ENCODE measurements around the gene GFPT2. TPM values are rescaled to one million over a fixed set of nuclear protein-coding genes. Genes with fewer than 3 reads are reported as not detected.

GFPT2 gene
- polyA plus RNA-seq, 1 donor from 2014 or later = 0.19 TPM

DNA sequence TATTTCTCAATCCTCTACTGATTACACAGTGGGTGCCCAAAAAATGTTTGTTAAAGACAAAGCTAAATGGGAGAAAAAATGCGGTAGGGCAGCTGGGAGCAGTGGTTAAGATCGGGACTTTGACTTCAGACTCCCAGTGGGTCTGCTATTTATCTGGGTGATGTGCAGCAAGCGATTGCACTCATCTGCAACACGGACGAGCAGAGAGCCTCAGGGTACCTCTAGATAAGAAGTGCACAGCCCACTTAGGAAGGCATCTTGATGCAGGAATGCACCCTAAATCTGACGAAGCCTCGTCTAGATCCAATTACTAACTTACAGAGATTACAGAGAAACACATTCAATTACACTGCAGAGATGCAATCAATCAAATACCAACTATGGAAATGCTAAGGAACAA lies 65.3 kb downstream of the GFPT2 start:
- peaks cover 21 to 28% (median 21%) of the 10 kb centered on the region in 3 donors for H3K4me1 Mint-ChIP-seq
- peak overlapping the region in 1 of 4 donors; percentile 33 for H3K4me3 Mint-ChIP-seq
- H3K27me3 Mint-ChIP-seq = no peaks in the 10 kb centered on the region
- H3K36me3 Mint-ChIP-seq = peaks cover 14% of the 10 kb centered on the region
- H3K27ac Mint-ChIP-seq = no peak overlapping the region
- no peaks in the 10 kb centered on the region for H3K9me3 Mint-ChIP-seq

DNA sequence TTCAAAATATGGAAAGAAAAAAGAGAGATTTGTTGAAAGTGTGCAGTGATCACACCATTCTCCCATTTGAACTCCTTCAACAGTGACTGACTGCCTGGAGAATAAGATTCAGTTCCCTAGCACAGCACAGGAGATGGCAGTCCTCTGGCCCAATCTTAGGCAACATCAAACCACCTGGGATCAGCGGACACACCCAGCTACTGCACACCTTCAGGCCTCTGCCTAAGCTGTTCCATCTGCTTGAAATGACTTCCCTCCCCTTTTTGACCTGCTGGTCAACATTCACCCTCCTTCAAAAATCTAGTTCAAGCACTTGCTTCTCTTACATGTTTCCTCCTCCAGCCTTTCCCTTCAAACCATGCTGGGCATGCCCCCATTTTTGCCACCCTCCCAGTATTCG lies 65.7 kb downstream of the GFPT2 start:
- H3K27ac Mint-ChIP-seq = no peak overlapping the region
- H3K4me1 Mint-ChIP-seq = peaks cover 18 to 25% (median 22%) of the 10 kb centered on the region in 3 donors
- peaks cover 14% of the 10 kb centered on the region for H3K36me3 Mint-ChIP-seq
- H3K4me3 Mint-ChIP-seq = peak overlapping the region in 1 of 4 donors; percentile 50
- H3K9me3 Mint-ChIP-seq = no peaks in the 10 kb centered on the region
- no peaks in the 10 kb centered on the region for H3K27me3 Mint-ChIP-seq

GRCh38 chr5:180284149-180284548 lies 69.0 kb downstream of the GFPT2 start:
- Mint-ChIP-seq H3K9me3 (no peaks in the 10 kb centered on the region), H3K27ac (no peak overlapping the region), H3K27me3 (no peaks in the 10 kb centered on the region), H3K36me3 (peaks cover 32% of the 10 kb centered on the region), H3K4me3 (peak overlapping the region in 1 of 4 donors; percentile 43), H3K4me1 (peaks cover 7 to 22% (median 17%) of the 10 kb centered on the region in 3 donors)

DNA sequence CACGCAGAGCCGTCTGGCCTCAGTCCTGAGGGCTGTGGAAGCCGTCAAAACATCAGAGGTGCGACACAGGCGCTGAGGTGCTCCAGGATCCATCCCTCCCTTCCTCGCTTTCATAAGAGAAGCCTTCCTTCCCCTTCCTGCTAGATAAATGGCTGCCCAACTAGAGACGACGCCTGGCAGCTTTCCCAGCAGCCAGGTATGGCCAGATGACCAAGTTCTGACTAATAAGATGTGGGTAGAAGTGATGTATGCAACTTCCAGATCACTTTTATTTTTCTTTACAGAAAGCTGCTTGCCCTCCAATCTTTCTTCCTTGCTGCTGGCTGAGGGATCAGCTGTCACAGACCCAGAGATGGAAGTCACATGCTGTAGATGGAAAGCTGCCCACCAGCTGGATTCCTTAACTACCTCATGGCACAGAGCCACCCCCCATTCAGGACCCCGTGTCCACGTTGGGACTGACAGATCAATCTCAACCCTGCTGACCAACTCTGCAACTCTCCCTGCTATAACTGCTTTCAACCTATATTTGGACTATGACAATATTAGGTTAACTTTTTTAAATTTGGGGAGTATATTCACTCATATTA lies 70.0 kb downstream of the GFPT2 start:
- H3K27ac Mint-ChIP-seq = no peak overlapping the region
- H3K9me3 Mint-ChIP-seq = peaks cover 0 to under 1% (median under 1%) of the 10 kb centered on the region in 3 donors
- no peaks in the 10 kb centered on the region for H3K27me3 Mint-ChIP-seq
- no peak overlapping the region for H3K4me3 Mint-ChIP-seq
- peaks cover 7 to 19% (median 13%) of the 10 kb centered on the region in 3 donors for H3K4me1 Mint-ChIP-seq
- H3K36me3 Mint-ChIP-seq = peaks cover 33% of the 10 kb centered on the region

GRCh38 chr5:180282281-180282680 lies 70.9 kb downstream of the GFPT2 start:
- Mint-ChIP-seq H3K4me1 (peaks cover 3 to 11% (median 8%) of the 10 kb centered on the region in 3 donors), H3K4me3 (no peak overlapping the region), H3K27me3 (no peaks in the 10 kb centered on the region), H3K9me3 (peaks cover 2 to 4% (median 3%) of the 10 kb centered on the region in 3 donors), H3K27ac (no peak overlapping the region), H3K36me3 (peaks cover 38% of the 10 kb centered on the region)

DNA sequence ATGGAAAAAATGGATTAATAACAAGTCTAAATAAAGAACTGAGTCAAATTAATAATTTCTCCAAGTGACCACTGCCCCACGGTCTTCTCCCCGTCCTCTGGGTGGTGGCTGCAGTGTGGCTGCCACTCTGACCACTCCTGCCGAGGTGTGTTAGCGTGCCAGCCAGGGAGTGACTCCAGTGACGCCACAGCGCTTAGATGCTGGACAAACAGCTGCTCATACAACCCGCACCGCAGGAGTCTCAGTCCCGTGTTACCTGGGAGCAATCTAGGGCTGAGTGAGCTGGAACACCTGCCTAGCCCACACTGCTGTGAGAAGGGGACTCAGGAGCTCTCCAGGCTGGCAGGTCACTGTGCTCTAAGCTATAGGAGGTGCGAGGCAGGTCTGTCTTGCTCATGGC lies 71.4 kb downstream of the GFPT2 start:
- Mint-ChIP-seq H3K36me3 (peaks cover 38% of the 10 kb centered on the region), H3K4me1 (peaks cover 3 to 11% (median 8%) of the 10 kb centered on the region in 3 donors), H3K9me3 (peaks cover 3 to 8% (median 6%) of the 10 kb centered on the region in 3 donors), H3K4me3 (no peak overlapping the region), H3K27me3 (no peaks in the 10 kb centered on the region), H3K27ac (no peak overlapping the region)

GRCh38 chr5:180274695-180275094 lies 78.4 kb downstream of the GFPT2 start:
- peaks cover 32% of the 10 kb centered on the region for H3K36me3 Mint-ChIP-seq
- H3K27ac Mint-ChIP-seq = no peak overlapping the region
- peaks cover 9 to 34% (median 18%) of the 10 kb centered on the region in 3 donors for H3K9me3 Mint-ChIP-seq
- H3K4me1 Mint-ChIP-seq = no peaks in the 10 kb centered on the region
- H3K4me3 Mint-ChIP-seq = peak overlapping the region in 1 of 4 donors; percentile 17
- no peaks in the 10 kb centered on the region for H3K27me3 Mint-ChIP-seq

GRCh38 chr5:180271221-180271620 lies 81.9 kb downstream of the GFPT2 start:
- peaks cover 17 to 33% (median 17%) of the 10 kb centered on the region in 3 donors for H3K9me3 Mint-ChIP-seq
- H3K27me3 Mint-ChIP-seq = no peaks in the 10 kb centered on the region
- no peak overlapping the region for H3K27ac Mint-ChIP-seq
- H3K4me1 Mint-ChIP-seq = no peaks in the 10 kb centered on the region
- H3K36me3 Mint-ChIP-seq = peaks cover 34% of the 10 kb centered on the region
- no peak overlapping the region for H3K4me3 Mint-ChIP-seq

- no peaks in the 10 kb centered on the region for H3K4me1 Mint-ChIP-seq
- H3K9me3 Mint-ChIP-seq = peaks cover 18 to 53% (median 46%) of the 10 kb centered on the region in 3 donors
- H3K27ac Mint-ChIP-seq = no peak overlapping the region
- no peak overlapping the region for H3K4me3 Mint-ChIP-seq
- H3K27me3 Mint-ChIP-seq = no peaks in the 10 kb centered on the region
- H3K36me3 Mint-ChIP-seq = peaks cover 57% of the 10 kb centered on the region
Measured at GRCh38 chr5:180259260-180259611, 93.9 kb downstream of the GFPT2 start.

DNA sequence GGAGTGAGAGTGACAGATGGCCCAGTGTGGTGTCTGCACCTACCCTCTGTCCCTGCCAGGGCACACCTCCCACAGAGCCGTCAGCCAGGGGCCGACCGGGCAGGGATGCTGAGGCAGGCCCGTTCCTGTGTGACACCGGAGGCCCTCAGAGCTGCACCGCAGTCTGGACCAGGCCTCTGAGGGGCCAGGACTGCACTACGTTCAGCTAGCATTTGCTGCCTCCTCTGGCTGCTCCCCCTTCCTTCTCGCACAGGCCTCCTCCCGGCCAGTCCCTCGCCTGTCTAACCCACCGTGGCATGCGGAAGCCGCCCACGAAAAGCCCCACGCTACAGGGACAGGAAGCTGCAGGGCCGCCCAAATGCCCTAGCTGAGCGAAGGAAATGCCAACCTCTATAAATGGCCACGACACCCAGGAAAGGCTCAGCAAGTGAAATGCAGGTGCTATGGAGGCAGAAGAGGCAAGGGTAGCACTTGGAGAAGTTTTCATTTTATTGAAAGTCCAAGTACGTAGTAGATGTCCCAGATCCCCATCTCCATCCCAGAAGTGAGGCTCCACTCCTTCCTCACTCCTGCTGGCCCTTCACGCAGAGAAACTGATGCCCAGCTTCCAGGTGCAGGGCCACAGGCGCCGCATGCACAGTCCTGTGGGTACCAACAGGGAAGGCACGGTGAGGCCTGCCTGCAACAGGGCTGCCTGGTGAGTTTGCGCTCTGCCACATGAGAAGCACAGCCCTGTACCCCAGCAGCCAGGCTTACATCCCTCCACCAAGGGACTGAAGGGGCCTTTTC lies 99.9 kb downstream of the GFPT2 start:
- Mint-ChIP-seq H3K36me3 (peaks cover 40% of the 10 kb centered on the region), H3K27me3 (no peaks in the 10 kb centered on the region), H3K4me1 (no peaks in the 10 kb centered on the region), H3K9me3 (peaks cover 14 to 29% (median 28%) of the 10 kb centered on the region in 3 donors), H3K27ac (no peak overlapping the region), H3K4me3 (peak overlapping the region in 1 of 4 donors; percentile 41)

- Mint-ChIP-seq H3K27ac (no peak overlapping the region), H3K4me3 (no peak overlapping the region), H3K4me1 (no peaks in the 10 kb centered on the region), H3K27me3 (no peaks in the 10 kb centered on the region), H3K36me3 (peaks cover 44% of the 10 kb centered on the region), H3K9me3 (peaks cover 6 to 24% (median 23%) of the 10 kb centered on the region in 3 donors)
Measured at GRCh38 chr5:180251887-180252286, 101.2 kb downstream of the GFPT2 start.

GRCh38 chr5:180251141-180251540 lies 102.0 kb downstream of the GFPT2 start:
- Mint-ChIP-seq H3K27me3 (no peaks in the 10 kb centered on the region), H3K4me3 (no peak overlapping the region), H3K36me3 (peaks cover 47% of the 10 kb centered on the region), H3K4me1 (no peaks in the 10 kb centered on the region), H3K27ac (no peak overlapping the region), H3K9me3 (peaks cover 11 to 28% (median 27%) of the 10 kb centered on the region in 3 donors)

Other genes starting within 250 kb of the GFPT2 start
- gene RASGEF1C, start 144.1 kb downstream of the GFPT2 start, polyA plus RNA-seq = not detected
- gene MAPK9, start 61.3 kb downstream of the GFPT2 start, polyA plus RNA-seq = 19.4 TPM
- gene CNOT6, start 141.0 kb upstream of the GFPT2 start, polyA plus RNA-seq = 6.3 TPM
- not detected for gene SCGB3A1, start 238.2 kb upstream of the GFPT2 start, polyA plus RNA-seq

Data from IgD-negative memory B cell (primary cell).